Osteoblast (primary cell): ENCODE measurements around the gene NFIC. TPM values are rescaled to one million over a fixed set of nuclear protein-coding genes. Genes with fewer than 3 reads are reported as not detected.

Experiments
- DNase-seq: peaks from one replicate; pipeline ENCODE4 v3.0.0; 2011; ENCODE audit warnings: low spot score, mixed read lengths; ENCODE audit not compliant: insufficient read length; ENCODE audit errors: missing footprints
- H2AFZ ChIP-seq: 2 replicates; pipeline ENCODE4 v1.6.0; 2011; ENCODE audit warnings: mild to moderate bottlenecking, low read length
- H3K27ac ChIP-seq: 2 replicates; pipeline ENCODE4 v1.5.1; 2011; ENCODE audit warnings: mild to moderate bottlenecking, low read depth, low read length, moderate library complexity
- H3K27me3 ChIP-seq: 2 replicates; pipeline ENCODE4 v1.6.0; 2012; ENCODE audit warnings: mild to moderate bottlenecking, control low read depth, inconsistent platforms, low read length, moderate library complexity; ENCODE audit not compliant: insufficient read depth
- H3K36me3 ChIP-seq: 2 replicates; pipeline ENCODE4 v1.5.1; 2011; ENCODE audit warnings: mild to moderate bottlenecking, low read length, control low read depth, moderate library complexity; ENCODE audit not compliant: insufficient read depth
- H3K4me1 ChIP-seq: 2 replicates; pipeline ENCODE4 v1.5.1; 2011; ENCODE audit warnings: mild to moderate bottlenecking, low read length, control low read depth, moderate library complexity; ENCODE audit not compliant: insufficient read depth
- H3K4me2 ChIP-seq: 2 replicates; pipeline ENCODE4 v1.6.0; 2011; ENCODE audit warnings: mild to moderate bottlenecking, low read length; ENCODE audit not compliant: insufficient read depth
- H3K4me3 ChIP-seq: fragments of 200-600 bp; sonication (generic); 3 replicates; pipeline ENCODE4 v1.5.1; 2012; ENCODE audit warnings: mild to moderate bottlenecking, low read length, inconsistent platforms; ENCODE audit not compliant: insufficient read depth
- H3K79me2 ChIP-seq: 2 replicates; pipeline ENCODE4 v1.6.0; 2012; ENCODE audit warnings: mild to moderate bottlenecking, low read length, control low read depth, inconsistent platforms; ENCODE audit not compliant: insufficient read depth
- H3K9me3 ChIP-seq: 2 replicates; pipeline ENCODE4 v1.5.1; 2011; ENCODE audit warnings: low read depth, low read length, control low read depth
- H4K20me1 ChIP-seq: 2 replicates; pipeline ENCODE4 v1.6.0; 2012; ENCODE audit warnings: mild to moderate bottlenecking, low read length, control low read depth; ENCODE audit not compliant: insufficient read depth
- CTCF ChIP-seq: IDR thresholded peaks from 2 replicates; pipeline ENCODE4 v1.5.1; 2011; ENCODE audit warnings: mild to moderate bottlenecking, low read depth, low read length, moderate library complexity; ENCODE audit errors: extremely low read depth
- total RNA-seq: library from RNA; depleted of rRNA; stranded (reverse); fragments of >200 nt; gene quantifications from 2 replicates; pipeline ENCODE4 v1.2.3, GENCODE V29; 2012

Gene NFIC
- total RNA-seq, 1 donor, result 61.2 TPM

- no peak for TF ChIP-seq CTCF
- no peaks in the 10 kb centered on the region for H3K9me3 ChIP-seq
- no peaks in the 10 kb centered on the region for H3K79me2 ChIP-seq
- H3K4me3 ChIP-seq, result no peak overlapping the region
- H3K4me2 ChIP-seq, result no peak overlapping the region
- H3K4me1 ChIP-seq, result no peaks in the 10 kb centered on the region
- no peaks in the 10 kb centered on the region for H3K36me3 ChIP-seq
- no peak for DNase-seq
- H2AFZ ChIP-seq, result no peak overlapping the region
- H3K27ac ChIP-seq, result no peak overlapping the region
- H4K20me1 ChIP-seq, result peaks cover under 1% of the 10 kb centered on the region
- H3K27me3 ChIP-seq, result peaks cover 33% of the 10 kb centered on the region
Measured at GRCh38 chr19:3477506-3477905, 111.1 kb downstream of the NFIC start.

GRCh38 chr19:3477951-3478350 lies 111.6 kb downstream of the NFIC start:
- DNase-seq, result peak; percentile 85
- H3K27me3 ChIP-seq, result peaks cover 37% of the 10 kb centered on the region
- no peak overlapping the region for H3K27ac ChIP-seq
- no peaks in the 10 kb centered on the region for H3K4me1 ChIP-seq
- H3K9me3 ChIP-seq, result no peaks in the 10 kb centered on the region
- no peak for TF ChIP-seq CTCF
- no peak overlapping the region for H3K4me2 ChIP-seq
- H4K20me1 ChIP-seq, result no peaks in the 10 kb centered on the region
- H3K79me2 ChIP-seq, result no peaks in the 10 kb centered on the region
- no peak overlapping the region for H2AFZ ChIP-seq
- H3K36me3 ChIP-seq, result no peaks in the 10 kb centered on the region
- no peak overlapping the region for H3K4me3 ChIP-seq

- peaks cover 43% of the 10 kb centered on the region for H3K27me3 ChIP-seq
- no peak for TF ChIP-seq CTCF
Measured at GRCh38 chr19:3478409-3479176, 112.2 kb downstream of the NFIC start.

GRCh38 chr19:3479177-3479833 lies 112.9 kb downstream of the NFIC start:
- peak; percentile 86 for DNase-seq
- H3K27ac ChIP-seq, result no peak overlapping the region
- no peak overlapping the region for H3K4me3 ChIP-seq
- no peaks in the 10 kb centered on the region for H3K36me3 ChIP-seq
- no peaks in the 10 kb centered on the region for H3K79me2 ChIP-seq
- no peaks in the 10 kb centered on the region for H3K9me3 ChIP-seq
- H2AFZ ChIP-seq, result no peak overlapping the region
- H3K27me3 ChIP-seq, result peaks cover 48% of the 10 kb centered on the region
- H3K4me1 ChIP-seq, result no peaks in the 10 kb centered on the region
- no peak for TF ChIP-seq CTCF
- H3K4me2 ChIP-seq, result no peak overlapping the region
- H4K20me1 ChIP-seq, result no peaks in the 10 kb centered on the region

More at GRCh38 chr19:3478409-3479176, 112.2 kb downstream of the NFIC start:
- H2AFZ ChIP-seq, result no peak overlapping the region
- H3K79me2 ChIP-seq, result no peaks in the 10 kb centered on the region
- no peak overlapping the region for H3K4me3 ChIP-seq
- H4K20me1 ChIP-seq, result no peaks in the 10 kb centered on the region
- DNase-seq, result no peak
- no peak overlapping the region for H3K4me2 ChIP-seq
- H3K27ac ChIP-seq, result no peak overlapping the region
- no peaks in the 10 kb centered on the region for H3K4me1 ChIP-seq
- no peaks in the 10 kb centered on the region for H3K36me3 ChIP-seq
- H3K9me3 ChIP-seq, result no peaks in the 10 kb centered on the region
